OCI-LY3 (cell line): ENCODE results near the gene ANXA11.
"Not testable (repeated sequence)": the region's sequence is repeated elsewhere in the genome, so short reads cannot be mapped to it uniquely, and the experiment has no call there.

Experiments
- CTCF ChIP-seq: fragments of 200-600, 300-600 bp; sonication (generic); IDR thresholded peaks from 2 replicates; pipeline ENCODE4 v1.5.1; 2014; ENCODE audit warnings: antibody characterized with exemption, low read length, low read depth
- EZH2phosphoT487 ChIP-seq: fragments of 200-600 bp; shearing (Covaris generic); IDR thresholded peaks from 2 replicates; pipeline ENCODE4 v1.6.1; 2018; ENCODE audit warnings: antibody characterized with exemption, mixed run types, low read depth

- not testable (repeated sequence) for TF ChIP-seq CTCF, EZH2phosphoT487
Measured at GRCh38 chr10:80247611-80248010, 42.3 kb upstream of the ANXA11 start.
